GM18498 (cell line): Measurements from ENCODE around the gene GALK1.
A peak's percentile ranks its signal among the peaks of the same experiment; 100 is the strongest.
"Not testable (repeated sequence)": the region's sequence is repeated elsewhere in the genome, so short reads cannot be mapped to it uniquely, and the experiment has no call there.

Experiments used
- ATAC-seq: cut with Tn5 transposase; IDR thresholded peaks from one replicate; pipeline ENCODE4 v1.9.1; 2021; ENCODE audit warnings: mild to moderate bottlenecking, moderate library complexity; ENCODE audit not compliant: unreplicated experiment

GALK1 gene

GRCh38 chr17:75784473-75785015 is 19.6 kb upstream of the GALK1 start, which contains the start of gene UNK:
UNK (plus strand) TSS chr17:75784806; CDS start chr17:75784881, 75 bp downstream.
- ATAC-seq: peak; percentile 62

GRCh38 chr17:75783803-75784472 is 18.9 kb upstream of the GALK1 start:
- peak; percentile 0 for ATAC-seq

GRCh38 chr17:75783069-75783783 is 18.2 kb upstream of the GALK1 start:
- no peak for ATAC-seq

- no peak for ATAC-seq
These were observed 15.2 kb upstream of the GALK1 start for GRCh38 chr17:75779987-75780889.

GRCh38 chr17:75779250-75779986 is 14.4 kb upstream of the GALK1 start:
- ATAC-seq: peak; percentile 63

- peak; percentile 5 for ATAC-seq
These were observed 13.9 kb upstream of the GALK1 start for GRCh38 chr17:75778861-75779249.

- ATAC-seq: not testable (repeated sequence)
These were observed 13.3 kb upstream of the GALK1 start for GRCh38 chr17:75778066-75778860.

- ATAC-seq: no peak
These were observed 12.4 kb upstream of the GALK1 start for GRCh38 chr17:75777296-75777922.

GRCh38 chr17:75776386-75777295 is 11.6 kb upstream of the GALK1 start:
- ATAC-seq: no peak

GRCh38 chr17:75774991-75775668 is 10.1 kb upstream of the GALK1 start:
- ATAC-seq: no peak

- ATAC-seq: no peak
These were observed 9.5 kb upstream of the GALK1 start for GRCh38 chr17:75774471-75774990.

- no peak for ATAC-seq
These were observed 8.9 kb upstream of the GALK1 start for GRCh38 chr17:75773808-75774470.

- no peak for ATAC-seq
These were observed 8.3 kb upstream of the GALK1 start for GRCh38 chr17:75773121-75773807.

- no peak for ATAC-seq
These were observed 6.6 kb upstream of the GALK1 start for GRCh38 chr17:75771334-75772281.

- no peak for ATAC-seq
These were observed 4.5 kb upstream of the GALK1 start for GRCh38 chr17:75769536-75769935.
